Endothelial cell (in vitro differentiated cells): Measurements from ENCODE around the gene TGFBRAP1. TPM values are rescaled to one million over a fixed set of nuclear protein-coding genes. Genes with fewer than 3 reads are reported as not detected.
A peak's percentile ranks its signal among the peaks of the same experiment; 100 is the strongest.

Source experiments
- DNase-seq: peaks from one replicate; pipeline ENCODE4 v3.0.0; 2021; ENCODE audit warnings: low spot score
- H3K27ac Mint-ChIP-seq: one replicate; pipeline ENCODE4 v1.8.0; 2021; ENCODE audit warnings: mixed read lengths, inconsistent platforms; ENCODE audit not compliant: unreplicated experiment
- H3K27me3 Mint-ChIP-seq: one replicate; pipeline ENCODE4 v1.8.0; 2021; ENCODE audit warnings: mild to moderate bottlenecking, moderate library complexity, mixed read lengths, inconsistent platforms; ENCODE audit not compliant: unreplicated experiment
- H3K36me3 Mint-ChIP-seq: one replicate; pipeline ENCODE4 v1.8.0; 2021; ENCODE audit warnings: mild to moderate bottlenecking, low read depth, mixed read lengths, inconsistent platforms; ENCODE audit not compliant: unreplicated experiment
- H3K4me1 Mint-ChIP-seq: one replicate; pipeline ENCODE4 v1.8.0; 2021; ENCODE audit warnings: mild to moderate bottlenecking, mixed read lengths, inconsistent platforms; ENCODE audit not compliant: unreplicated experiment
- H3K4me3 Mint-ChIP-seq: one replicate; pipeline ENCODE4 v1.8.0; 2021; ENCODE audit warnings: mild to moderate bottlenecking, mixed read lengths, inconsistent platforms; ENCODE audit not compliant: unreplicated experiment
- H3K9me3 Mint-ChIP-seq: one replicate; pipeline ENCODE4 v1.8.0; 2021; ENCODE audit warnings: mixed read lengths, inconsistent platforms; ENCODE audit not compliant: unreplicated experiment
- total RNA-seq: library from RNA; stranded (reverse); fragmentation: NEBNext Ultra II Directional; extraction: Animal tissue kit (Norgen Biotek cat#: 25700); gene quantifications from one replicate; pipeline ENCODE4 v1.2.1, GENCODE V29; 2021; ENCODE audit not compliant: unreplicated experiment
- TF ChIP-seq, protein P1 (sequence below): fragments of 200-600 bp; sonication (generic); IDR thresholded peaks from one replicate; pipeline ENCODE4 v1.5.0; 2021; ENCODE audit warnings: antibody characterized with exemption; ENCODE audit not compliant: unreplicated experiment

The TGFBRAP1 gene
- total RNA-seq, 1 donor from 2014 or later: 18.8 TPM

DNA sequence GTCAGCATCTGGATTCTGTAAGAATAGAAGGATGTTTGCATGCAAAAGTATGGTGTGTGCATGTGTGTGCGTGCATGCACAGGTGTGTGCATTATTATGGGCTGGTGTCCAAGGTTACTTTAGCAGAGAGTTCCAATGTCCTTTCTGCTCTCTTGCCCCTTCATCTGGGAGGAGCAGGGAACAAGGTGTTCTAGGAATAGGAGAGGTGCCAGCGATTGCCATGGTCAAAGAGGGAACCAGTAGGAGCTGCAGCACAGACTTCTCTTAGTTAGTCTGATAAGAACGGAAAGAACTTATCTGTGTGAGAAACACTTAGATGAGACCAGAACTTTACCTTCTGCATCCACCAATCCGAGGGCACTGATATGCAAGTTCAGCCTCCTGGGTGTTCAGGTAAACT, 79.6 kb downstream of the TGFBRAP1 start:
- Mint-ChIP-seq H3K4me3 (no peak overlapping the region), H3K9me3 (no peaks in the 10 kb centered on the region), H3K27ac (no peak overlapping the region), H3K36me3 (no peaks in the 10 kb centered on the region), H3K4me1 (no peaks in the 10 kb centered on the region), H3K27me3 (peaks cover 4% of the 10 kb centered on the region)
- TF ChIP-seq, protein P1, sequence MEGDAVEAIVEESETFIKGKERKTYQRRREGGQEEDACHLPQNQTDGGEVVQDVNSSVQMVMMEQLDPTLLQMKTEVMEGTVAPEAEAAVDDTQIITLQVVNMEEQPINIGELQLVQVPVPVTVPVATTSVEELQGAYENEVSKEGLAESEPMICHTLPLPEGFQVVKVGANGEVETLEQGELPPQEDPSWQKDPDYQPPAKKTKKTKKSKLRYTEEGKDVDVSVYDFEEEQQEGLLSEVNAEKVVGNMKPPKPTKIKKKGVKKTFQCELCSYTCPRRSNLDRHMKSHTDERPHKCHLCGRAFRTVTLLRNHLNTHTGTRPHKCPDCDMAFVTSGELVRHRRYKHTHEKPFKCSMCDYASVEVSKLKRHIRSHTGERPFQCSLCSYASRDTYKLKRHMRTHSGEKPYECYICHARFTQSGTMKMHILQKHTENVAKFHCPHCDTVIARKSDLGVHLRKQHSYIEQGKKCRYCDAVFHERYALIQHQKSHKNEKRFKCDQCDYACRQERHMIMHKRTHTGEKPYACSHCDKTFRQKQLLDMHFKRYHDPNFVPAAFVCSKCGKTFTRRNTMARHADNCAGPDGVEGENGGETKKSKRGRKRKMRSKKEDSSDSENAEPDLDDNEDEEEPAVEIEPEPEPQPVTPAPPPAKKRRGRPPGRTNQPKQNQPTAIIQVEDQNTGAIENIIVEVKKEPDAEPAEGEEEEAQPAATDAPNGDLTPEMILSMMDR: no peak
- DNase-seq: no peak

DNA sequence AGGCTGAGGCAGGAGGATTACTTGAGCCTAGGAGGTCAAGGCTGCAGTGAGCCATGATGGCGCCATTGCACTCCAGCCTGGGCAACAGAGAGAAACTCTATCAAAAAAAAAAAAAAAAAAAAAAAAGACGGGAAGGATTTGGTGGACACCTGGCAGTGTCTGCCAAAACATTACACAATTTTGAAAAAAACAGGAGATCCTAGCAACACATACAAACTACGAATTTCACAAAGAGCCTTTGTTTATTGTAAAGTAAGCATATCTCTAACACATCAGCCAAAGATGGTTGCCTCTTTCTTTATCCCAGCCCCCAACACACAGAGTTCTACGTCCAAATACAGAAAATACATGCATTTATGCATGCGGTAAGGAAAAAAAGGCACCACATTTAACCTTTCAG, 80.4 kb downstream of the TGFBRAP1 start:
- peaks cover 4% of the 10 kb centered on the region for H3K27me3 Mint-ChIP-seq
- H3K9me3 Mint-ChIP-seq: no peaks in the 10 kb centered on the region
- H3K4me1 Mint-ChIP-seq: no peaks in the 10 kb centered on the region
- peak overlapping the region; percentile 4 for H3K27ac Mint-ChIP-seq
- TF ChIP-seq, protein P1: no peak
- H3K4me3 Mint-ChIP-seq: no peak overlapping the region
- no peaks in the 10 kb centered on the region for H3K36me3 Mint-ChIP-seq
- no peak for DNase-seq

DNA sequence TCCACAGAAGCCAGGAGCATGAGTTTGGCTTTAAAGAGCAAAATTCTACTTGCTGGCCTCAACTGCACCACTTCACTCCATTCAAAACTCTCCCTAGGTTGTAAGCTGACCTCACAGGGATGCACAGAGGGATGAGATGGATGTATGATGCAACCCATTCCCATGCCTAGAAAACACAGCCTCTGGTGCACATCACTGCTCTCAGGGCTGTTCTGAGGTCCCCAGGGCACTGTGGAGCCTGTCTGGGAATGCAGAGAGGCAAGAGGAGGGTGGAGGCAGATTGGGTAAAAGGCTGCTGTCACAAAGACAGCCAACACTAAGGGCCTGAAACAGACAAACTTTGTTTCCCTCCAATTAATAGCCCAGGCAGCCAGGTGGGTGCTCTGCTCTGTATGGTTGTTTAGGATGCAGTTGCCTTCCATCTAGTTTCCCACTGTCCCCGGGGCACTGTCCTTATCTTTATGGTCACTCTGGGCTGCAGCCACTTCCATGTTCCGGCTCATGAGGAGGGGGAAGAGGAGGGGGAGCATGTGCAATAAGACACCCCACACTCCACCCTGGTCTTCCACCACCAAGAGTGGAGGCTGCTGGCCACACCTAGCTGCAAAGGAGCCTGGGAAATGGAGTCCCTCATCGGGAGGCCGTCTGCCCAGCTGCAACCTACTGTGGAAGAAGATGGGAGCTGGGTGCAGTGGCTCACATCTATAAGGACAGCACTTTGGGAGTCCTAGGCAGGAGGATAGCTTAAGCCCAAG, 81.0 kb downstream of the TGFBRAP1 start:
- H3K36me3 Mint-ChIP-seq: no peaks in the 10 kb centered on the region
- TF ChIP-seq, protein P1: no peak
- no peaks in the 10 kb centered on the region for H3K4me1 Mint-ChIP-seq
- no peak overlapping the region for H3K27ac Mint-ChIP-seq
- H3K4me3 Mint-ChIP-seq: no peak overlapping the region
- H3K27me3 Mint-ChIP-seq: peaks cover 4% of the 10 kb centered on the region
- no peaks in the 10 kb centered on the region for H3K9me3 Mint-ChIP-seq
- DNase-seq: no peak

DNA sequence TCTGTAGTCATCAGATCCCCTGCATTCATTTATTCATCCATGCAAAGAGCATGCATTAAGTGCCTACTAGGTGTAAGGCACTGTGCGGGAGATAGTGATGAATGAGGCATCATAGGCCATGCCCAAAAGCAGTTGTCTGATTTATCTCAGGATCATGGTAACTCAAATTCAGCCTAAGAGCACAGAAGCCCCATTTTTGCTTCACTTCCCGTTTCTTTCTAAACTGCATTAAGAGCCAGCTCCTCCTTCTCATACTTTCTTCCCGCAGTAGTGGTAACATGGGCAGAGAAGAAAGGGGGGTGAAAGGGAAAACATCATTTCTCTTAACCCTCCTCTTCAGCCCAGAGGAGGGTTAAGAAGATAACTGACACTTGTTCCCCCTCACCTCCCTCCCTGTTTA, 85.1 kb downstream of the TGFBRAP1 start:
- TF ChIP-seq, protein P1: no peak
- no peaks in the 10 kb centered on the region for H3K4me1 Mint-ChIP-seq
- H3K9me3 Mint-ChIP-seq: no peaks in the 10 kb centered on the region
- H3K4me3 Mint-ChIP-seq: no peak overlapping the region
- H3K36me3 Mint-ChIP-seq: peaks cover 5% of the 10 kb centered on the region
- no peak overlapping the region for H3K27ac Mint-ChIP-seq
- H3K27me3 Mint-ChIP-seq: peaks cover 7% of the 10 kb centered on the region
- DNase-seq: no peak

DNA sequence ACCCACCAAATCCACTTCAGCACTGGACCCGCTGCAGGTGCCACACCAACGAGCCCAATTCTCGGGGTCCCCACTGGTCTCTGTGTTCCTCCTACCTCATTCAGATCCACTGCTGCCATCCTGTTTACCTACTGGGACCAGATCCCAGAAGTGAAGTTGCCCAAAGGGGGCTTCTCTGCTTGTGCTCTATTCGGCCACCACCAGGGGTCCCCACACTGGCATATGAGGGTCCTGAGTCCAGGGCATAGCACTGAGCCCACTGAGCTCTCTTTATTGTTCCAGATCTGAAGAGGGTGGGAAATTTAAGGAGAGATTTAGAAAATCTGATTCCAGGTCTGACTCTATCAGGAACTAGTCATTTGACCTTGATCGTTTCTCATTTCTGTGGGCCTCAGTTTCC, 85.6 kb downstream of the TGFBRAP1 start:
- Mint-ChIP-seq H3K9me3 (no peaks in the 10 kb centered on the region), H3K36me3 (peaks cover 5% of the 10 kb centered on the region), H3K4me1 (peaks cover 3% of the 10 kb centered on the region), H3K27me3 (peaks cover 7% of the 10 kb centered on the region), H3K4me3 (no peak overlapping the region), H3K27ac (no peak overlapping the region)
- TF ChIP-seq, protein P1: no peak
- DNase-seq: peak; percentile 63
